Neural cell (in vitro differentiated cells): ENCODE measurements around the gene C2. TPM values are rescaled to one million over a fixed set of nuclear protein-coding genes. Genes with fewer than 3 reads are reported as not detected.

Source experiments
- H2AFZ ChIP-seq: fragments of 200-600, 300-800 bp; sonication (generic), shearing (Covaris generic); 2 replicates; pipeline ENCODE4 v1.6.0; 2014; ENCODE audit warnings: low read depth, mild to moderate bottlenecking, antibody characterized with exemption, low read length, moderate library complexity
- H3F3A ChIP-seq: fragments of 200-600 bp; shearing (Covaris generic); 2 replicates; pipeline ENCODE4 v1.6.1; 2016; ENCODE audit warnings: mild to moderate bottlenecking, moderate library complexity, mixed read lengths, antibody characterized with exemption, low read length; ENCODE audit not compliant: insufficient read depth, poor library complexity, severe bottlenecking
- H3K27ac ChIP-seq: fragments of 200-600, 300-800 bp; sonication (generic), shearing (Covaris generic); 2 replicates; pipeline ENCODE4 v1.5.1; 2014; ENCODE audit warnings: mild to moderate bottlenecking, low read length, moderate library complexity
- H3K27me3 ChIP-seq: fragments of 300-800, 200-600 bp; sonication (generic), shearing (Covaris generic); 2 replicates; pipeline ENCODE4 v1.6.0; 2014; ENCODE audit warnings: mild to moderate bottlenecking, low read depth, low read length, moderate library complexity; ENCODE audit not compliant: insufficient read depth
- H3K36me3 ChIP-seq: fragments of 300-800, 200-600 bp; sonication (generic), shearing (Covaris generic); 2 replicates; pipeline ENCODE4 v1.5.1; 2014; ENCODE audit warnings: mild to moderate bottlenecking, antibody characterized with exemption, low read length, moderate library complexity; ENCODE audit not compliant: insufficient read depth
- H3K4me2 ChIP-seq: fragments of 300-800, 200-600 bp; sonication (generic), shearing (Covaris generic); 2 replicates; pipeline ENCODE4 v1.6.0; 2014; ENCODE audit warnings: mild to moderate bottlenecking, low read length
- H3K4me3 ChIP-seq: fragments of 300-800, 200-600 bp; sonication (generic), shearing (Covaris generic); 2 replicates; pipeline ENCODE4 v1.5.1; 2014; ENCODE audit warnings: mild to moderate bottlenecking, low read length, moderate library complexity
- H3K79me2 ChIP-seq: fragments of 200-600 bp; shearing (Covaris generic); replicated peaks from 2 replicates; pipeline ENCODE4 v1.6.0; 2014; ENCODE audit warnings: mild to moderate bottlenecking, low read length, moderate library complexity; ENCODE audit not compliant: insufficient read depth
- H3K9ac ChIP-seq: fragments of 300-800, 200-600 bp; sonication (generic), shearing (Covaris generic); 2 replicates; pipeline ENCODE4 v1.6.1; 2016; ENCODE audit warnings: mild to moderate bottlenecking, low read length, mixed read lengths
- H3K9me2 ChIP-seq: fragments of 200-600 bp; shearing (Covaris generic); 2 replicates; pipeline ENCODE4 v1.6.1; 2016; ENCODE audit warnings: mild to moderate bottlenecking, low read length, mixed read lengths; ENCODE audit not compliant: insufficient read depth
- H3K9me3 ChIP-seq: fragments of 200-600, 300-800 bp; sonication (generic), shearing (Covaris generic); 2 replicates; pipeline ENCODE4 v1.6.1; 2016; ENCODE audit warnings: mild to moderate bottlenecking, mixed run types, low read length, moderate library complexity, mixed read lengths
- H4K20me1 ChIP-seq: fragments of 200-600 bp; shearing (Covaris generic); 2 replicates; pipeline ENCODE4 v1.6.1; 2016; ENCODE audit warnings: mild to moderate bottlenecking, mixed run types; ENCODE audit not compliant: insufficient read depth
- EP300 ChIP-seq: fragments of 450-650 bp; conservative IDR thresholded peaks from 2 replicates; pipeline ENCODE4 v1.6.1; 2014; ENCODE audit warnings: antibody characterized with exemption, mild to moderate bottlenecking, moderate library complexity; ENCODE audit not compliant: poor library complexity, severe bottlenecking
- EZH2 ChIP-seq: fragments of 200-600, 300-800 bp; shearing (Covaris generic), sonication (generic); IDR thresholded peaks from 2 replicates; pipeline ENCODE4 v1.6.1; 2014; ENCODE audit warnings: antibody characterized with exemption, low read length, borderline replicate concordance, mild to moderate bottlenecking; ENCODE audit not compliant: insufficient read depth, poor library complexity, severe bottlenecking
- MXI1 ChIP-seq: fragments of 450-650 bp; conservative IDR thresholded peaks from 2 replicates; pipeline ENCODE4 v1.6.1; 2014; ENCODE audit warnings: antibody characterized with exemption, mild to moderate bottlenecking; ENCODE audit not compliant: poor library complexity, severe bottlenecking
- POLR2AphosphoS5 ChIP-seq: IDR thresholded peaks from 2 replicates; pipeline ENCODE4 v1.6.1; 2012
- RAD21 ChIP-seq: fragments of 450-650 bp; conservative IDR thresholded peaks from 2 replicates; pipeline ENCODE4 v1.6.1; 2014; ENCODE audit warnings: antibody characterized with exemption, mild to moderate bottlenecking, moderate library complexity
- SMC3 ChIP-seq: fragments of 450-650 bp; conservative IDR thresholded peaks from 2 replicates; pipeline ENCODE4 v1.6.1; 2014; ENCODE audit warnings: antibody characterized with exemption, mild to moderate bottlenecking, moderate library complexity; ENCODE audit not compliant: poor library complexity
- TAF1 ChIP-seq: IDR thresholded peaks from 2 replicates; pipeline ENCODE4 v1.6.1; 2012; ENCODE audit warnings: low read depth
- polyA plus RNA-seq: library from polyadenylated mRNA; depleted of rRNA; stranded (reverse); fragments of >200 nt; gene quantifications from 2 replicates; pipeline ENCODE4 v1.2.3, GENCODE V29; 2014
- TF ChIP-seq, protein P1 (sequence below): IDR thresholded peaks from 2 replicates; pipeline ENCODE4 v1.6.1; 2012; ENCODE audit warnings: borderline replicate concordance
- TF ChIP-seq, protein P2 (sequence below): fragments of 450-650 bp; IDR thresholded peaks from 2 replicates; pipeline ENCODE4 v1.5.1; 2014; ENCODE audit warnings: antibody characterized with exemption, mild to moderate bottlenecking, moderate library complexity; ENCODE audit not compliant: poor library complexity, severe bottlenecking

Gene C2
- polyA plus RNA-seq, 1 donor from 2014 or later, result 1.2 TPM

DNA sequence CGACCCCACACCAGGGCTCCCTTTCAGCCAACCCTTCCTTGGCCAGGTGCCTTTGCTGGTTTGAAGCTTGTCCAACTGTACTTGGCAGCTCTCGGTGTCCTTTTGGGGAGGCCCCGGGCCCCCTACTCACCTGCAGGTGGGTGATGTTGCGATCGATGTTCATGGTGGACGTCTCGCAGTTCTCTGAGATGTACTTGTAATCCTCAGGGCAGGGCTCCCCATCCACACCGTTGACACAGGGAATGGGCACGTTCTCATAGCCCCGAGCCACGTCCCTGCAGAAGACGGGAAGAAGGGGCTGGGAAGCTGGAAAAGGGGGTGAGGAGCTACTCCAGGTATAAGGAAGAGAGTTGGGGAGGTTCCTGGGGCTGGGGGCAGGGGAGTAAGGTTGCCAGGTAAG, 43.8 kb upstream of the C2 start:
- Histone ChIP-seq H3K27ac (no peak overlapping the region), H2AFZ (no peak overlapping the region), H3F3A (no peaks in the 10 kb centered on the region), H3K9ac (no peak overlapping the region), H3K4me3 (no peak overlapping the region), H3K4me2 (no peak overlapping the region), H3K79me2 (no peaks in the 10 kb centered on the region), H3K9me2 (no peaks in the 10 kb centered on the region), H3K36me3 (no peaks in the 10 kb centered on the region), H3K27me3 (no peaks in the 10 kb centered on the region), H4K20me1 (no peaks in the 10 kb centered on the region), H3K9me3 (no peaks in the 10 kb centered on the region)
- TF ChIP-seq TAF1 (no peak), MXI1 (no peak), EP300 (no peak), POLR2AphosphoS5 (no peak), RAD21 (no peak), SMC3 (no peak), EZH2 (no peak)
- TF ChIP-seq, protein P1, sequence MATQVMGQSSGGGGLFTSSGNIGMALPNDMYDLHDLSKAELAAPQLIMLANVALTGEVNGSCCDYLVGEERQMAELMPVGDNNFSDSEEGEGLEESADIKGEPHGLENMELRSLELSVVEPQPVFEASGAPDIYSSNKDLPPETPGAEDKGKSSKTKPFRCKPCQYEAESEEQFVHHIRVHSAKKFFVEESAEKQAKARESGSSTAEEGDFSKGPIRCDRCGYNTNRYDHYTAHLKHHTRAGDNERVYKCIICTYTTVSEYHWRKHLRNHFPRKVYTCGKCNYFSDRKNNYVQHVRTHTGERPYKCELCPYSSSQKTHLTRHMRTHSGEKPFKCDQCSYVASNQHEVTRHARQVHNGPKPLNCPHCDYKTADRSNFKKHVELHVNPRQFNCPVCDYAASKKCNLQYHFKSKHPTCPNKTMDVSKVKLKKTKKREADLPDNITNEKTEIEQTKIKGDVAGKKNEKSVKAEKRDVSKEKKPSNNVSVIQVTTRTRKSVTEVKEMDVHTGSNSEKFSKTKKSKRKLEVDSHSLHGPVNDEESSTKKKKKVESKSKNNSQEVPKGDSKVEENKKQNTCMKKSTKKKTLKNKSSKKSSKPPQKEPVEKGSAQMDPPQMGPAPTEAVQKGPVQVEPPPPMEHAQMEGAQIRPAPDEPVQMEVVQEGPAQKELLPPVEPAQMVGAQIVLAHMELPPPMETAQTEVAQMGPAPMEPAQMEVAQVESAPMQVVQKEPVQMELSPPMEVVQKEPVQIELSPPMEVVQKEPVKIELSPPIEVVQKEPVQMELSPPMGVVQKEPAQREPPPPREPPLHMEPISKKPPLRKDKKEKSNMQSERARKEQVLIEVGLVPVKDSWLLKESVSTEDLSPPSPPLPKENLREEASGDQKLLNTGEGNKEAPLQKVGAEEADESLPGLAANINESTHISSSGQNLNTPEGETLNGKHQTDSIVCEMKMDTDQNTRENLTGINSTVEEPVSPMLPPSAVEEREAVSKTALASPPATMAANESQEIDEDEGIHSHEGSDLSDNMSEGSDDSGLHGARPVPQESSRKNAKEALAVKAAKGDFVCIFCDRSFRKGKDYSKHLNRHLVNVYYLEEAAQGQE, result no peak
- TF ChIP-seq, protein P2, sequence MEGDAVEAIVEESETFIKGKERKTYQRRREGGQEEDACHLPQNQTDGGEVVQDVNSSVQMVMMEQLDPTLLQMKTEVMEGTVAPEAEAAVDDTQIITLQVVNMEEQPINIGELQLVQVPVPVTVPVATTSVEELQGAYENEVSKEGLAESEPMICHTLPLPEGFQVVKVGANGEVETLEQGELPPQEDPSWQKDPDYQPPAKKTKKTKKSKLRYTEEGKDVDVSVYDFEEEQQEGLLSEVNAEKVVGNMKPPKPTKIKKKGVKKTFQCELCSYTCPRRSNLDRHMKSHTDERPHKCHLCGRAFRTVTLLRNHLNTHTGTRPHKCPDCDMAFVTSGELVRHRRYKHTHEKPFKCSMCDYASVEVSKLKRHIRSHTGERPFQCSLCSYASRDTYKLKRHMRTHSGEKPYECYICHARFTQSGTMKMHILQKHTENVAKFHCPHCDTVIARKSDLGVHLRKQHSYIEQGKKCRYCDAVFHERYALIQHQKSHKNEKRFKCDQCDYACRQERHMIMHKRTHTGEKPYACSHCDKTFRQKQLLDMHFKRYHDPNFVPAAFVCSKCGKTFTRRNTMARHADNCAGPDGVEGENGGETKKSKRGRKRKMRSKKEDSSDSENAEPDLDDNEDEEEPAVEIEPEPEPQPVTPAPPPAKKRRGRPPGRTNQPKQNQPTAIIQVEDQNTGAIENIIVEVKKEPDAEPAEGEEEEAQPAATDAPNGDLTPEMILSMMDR, result no peak

DNA sequence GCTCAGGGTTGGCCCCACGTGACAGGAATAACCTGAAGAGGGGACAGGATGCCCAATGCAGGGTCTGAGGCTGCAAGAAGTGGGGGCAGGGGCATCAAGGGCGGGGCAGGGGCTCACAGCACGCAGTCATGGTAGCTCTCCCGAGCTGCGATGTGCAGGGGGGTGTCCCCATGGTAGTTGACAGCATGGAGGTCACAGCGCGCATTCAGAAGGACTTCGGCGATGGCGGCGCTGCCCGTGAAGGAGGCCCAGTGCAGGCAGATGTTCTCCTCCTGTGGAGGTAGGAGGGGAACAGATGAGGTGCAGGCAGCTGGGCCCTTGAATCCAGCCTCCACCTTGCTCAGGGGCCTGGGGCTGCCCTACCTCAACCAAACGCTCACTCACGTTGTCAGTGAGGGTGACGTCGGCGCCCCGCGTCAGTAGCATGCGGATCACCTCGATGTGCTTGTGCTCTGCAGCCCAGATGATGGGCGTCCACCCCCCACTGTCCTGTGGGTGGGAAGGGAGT, 42.9 kb upstream of the C2 start:
- TF ChIP-seq EZH2 (no peak), EP300 (no peak), MXI1 (no peak), RAD21 (no peak), POLR2AphosphoS5 (no peak), SMC3 (no peak), TAF1 (no peak)
- TF ChIP-seq, protein P2, result no peak
- TF ChIP-seq, protein P1, result no peak
- Histone ChIP-seq H3K79me2 (no peaks in the 10 kb centered on the region), H3F3A (no peaks in the 10 kb centered on the region), H3K4me2 (no peak overlapping the region), H3K27me3 (no peaks in the 10 kb centered on the region), H3K4me3 (no peak overlapping the region), H3K9ac (no peak overlapping the region), H3K27ac (no peak overlapping the region), H3K9me3 (no peaks in the 10 kb centered on the region), H2AFZ (no peak overlapping the region), H4K20me1 (no peaks in the 10 kb centered on the region), H3K9me2 (no peaks in the 10 kb centered on the region), H3K36me3 (no peaks in the 10 kb centered on the region)
